Inferior parietal cortex (tissue), 1 donor: ENCODE measurements around the gene PTPRN2.

ENCODE experiments used
- DNase-seq: peaks from one replicate; pipeline ENCODE4 v3.0.0-alpha.2; 2016; ENCODE audit errors: extremely low spot score

PTPRN2 gene

GRCh38 chr7:157890921-157891401, 696.7 kb downstream of the PTPRN2 start:
- no peak for DNase-seq

DNA sequence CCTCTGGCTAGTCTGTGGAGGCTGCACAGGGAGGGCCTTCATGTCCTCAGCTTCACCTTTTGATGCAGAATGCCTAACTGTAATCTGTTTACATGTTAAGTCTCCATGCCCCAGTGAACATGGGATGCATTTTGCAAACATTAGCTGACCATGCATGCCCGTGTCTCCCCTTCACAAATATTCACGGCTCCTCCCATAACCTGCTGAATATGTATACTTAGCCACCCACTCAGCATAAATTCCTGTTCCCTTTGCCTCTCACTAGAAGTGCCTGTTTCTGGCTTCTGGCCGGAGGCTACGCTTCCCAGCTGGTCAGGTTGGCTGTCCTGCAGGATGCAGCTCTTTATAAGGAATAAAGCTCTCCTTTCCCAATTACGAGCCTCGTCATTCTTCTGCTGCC, 698.1 kb downstream of the PTPRN2 start:
- DNase-seq, result no peak

- DNase-seq, result no peak
Observed at GRCh38 chr7:157888579-157888978, 699.0 kb downstream of the PTPRN2 start.

GRCh38 chr7:157887400-157887799, 700.2 kb downstream of the PTPRN2 start:
- DNase-seq, result no peak

DNA sequence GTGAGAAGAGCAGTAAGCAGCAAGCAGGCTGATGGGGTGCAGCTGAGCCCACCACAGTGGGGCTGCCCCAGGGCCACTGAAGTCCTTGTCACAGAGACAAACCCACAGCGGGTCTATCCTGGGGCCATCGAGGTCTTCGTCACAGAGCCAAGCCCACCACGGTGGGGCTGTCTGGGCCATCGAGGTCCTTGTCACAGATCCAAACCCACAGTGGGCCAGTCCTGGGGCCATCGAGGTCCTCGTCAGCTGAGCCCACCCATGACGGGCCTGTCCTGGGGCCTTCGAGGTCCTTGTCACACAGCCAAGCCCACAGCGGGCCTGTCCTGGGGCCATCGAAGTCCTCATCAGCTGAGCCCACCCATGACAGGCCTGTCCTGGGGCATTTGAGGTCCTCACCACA, 700.9 kb downstream of the PTPRN2 start:
- no peak for DNase-seq

- no peak for DNase-seq
Observed at GRCh38 chr7:157886266-157886665, 701.4 kb downstream of the PTPRN2 start.

DNA sequence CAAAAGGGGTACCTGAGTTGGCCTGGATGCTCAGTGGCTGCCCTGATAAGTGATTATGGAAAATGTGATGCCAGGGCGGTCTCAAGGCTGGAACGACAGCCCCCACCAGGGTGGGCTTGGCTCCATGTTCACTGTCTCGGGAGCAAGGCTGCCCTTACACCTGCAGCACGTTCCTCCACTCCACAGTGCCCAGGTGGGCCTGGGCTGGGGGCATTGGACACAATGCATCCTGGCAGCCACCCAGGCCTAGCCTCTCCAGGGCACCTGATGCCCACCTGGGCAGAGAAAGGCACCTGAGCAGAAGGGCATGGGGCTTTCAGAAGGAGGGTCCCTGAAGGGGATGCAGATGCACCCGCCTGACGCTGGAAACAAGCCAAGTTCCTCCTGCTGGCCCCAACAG, 702.5 kb downstream of the PTPRN2 start:
- DNase-seq, result no peak

- DNase-seq, result no peak
Observed at GRCh38 chr7:157884461-157885062, 703.1 kb downstream of the PTPRN2 start.

DNA sequence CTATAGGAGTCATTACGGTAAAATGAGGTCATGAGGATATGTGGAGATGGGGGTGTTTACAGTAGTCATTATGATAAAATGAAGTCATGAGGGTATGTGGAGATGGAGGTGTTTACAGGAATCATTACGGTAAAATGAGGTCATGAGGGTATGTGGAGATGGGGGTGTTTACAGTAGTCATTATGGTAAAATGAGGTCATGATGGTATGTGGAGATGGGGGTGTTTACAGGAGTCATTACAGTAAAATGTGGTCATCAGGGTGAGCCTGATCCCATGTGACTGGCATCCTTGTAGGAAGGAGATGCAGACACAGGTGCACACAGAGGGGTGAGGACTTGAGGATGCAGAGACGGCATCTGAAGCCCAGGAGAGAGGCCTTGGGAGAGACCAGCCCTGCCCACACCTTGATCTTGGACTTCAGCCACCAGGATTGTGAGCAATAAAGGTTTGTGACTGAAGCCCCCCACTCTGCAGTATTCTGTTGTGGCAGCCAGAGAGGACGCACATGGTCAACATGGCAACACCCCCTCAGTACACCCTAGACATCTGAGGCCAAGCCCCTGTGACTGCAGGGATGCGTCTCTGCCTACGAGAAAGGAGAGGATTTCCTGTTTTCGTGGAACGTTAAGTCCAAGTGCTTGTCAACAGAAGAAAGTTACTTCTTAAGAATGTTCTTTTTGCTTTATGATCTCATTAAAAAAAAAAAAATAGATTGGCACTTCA, 706.4 kb downstream of the PTPRN2 start:
- no peak for DNase-seq

DNA sequence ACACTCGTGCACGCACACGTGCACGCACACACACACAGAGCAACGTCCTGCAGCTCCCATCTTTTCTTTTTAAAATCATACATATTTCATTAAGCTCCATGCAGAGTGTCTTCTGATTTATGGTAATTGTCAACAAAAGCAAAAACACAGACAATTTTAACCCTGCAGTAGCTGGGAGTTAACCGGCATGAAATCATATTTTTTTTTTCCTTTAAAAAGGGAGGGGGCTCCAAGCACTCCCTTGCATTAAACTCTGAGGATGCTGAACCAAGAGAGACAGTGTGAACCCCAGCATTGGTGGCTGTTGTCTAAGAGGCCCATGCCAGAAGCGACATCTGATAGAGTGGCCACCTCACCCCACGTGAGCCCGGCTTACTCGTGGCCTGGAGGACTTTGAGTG, 708.2 kb downstream of the PTPRN2 start:
- DNase-seq, result no peak

GRCh38 chr7:157877298-157878090, 710.1 kb downstream of the PTPRN2 start:
- no peak for DNase-seq

DNA sequence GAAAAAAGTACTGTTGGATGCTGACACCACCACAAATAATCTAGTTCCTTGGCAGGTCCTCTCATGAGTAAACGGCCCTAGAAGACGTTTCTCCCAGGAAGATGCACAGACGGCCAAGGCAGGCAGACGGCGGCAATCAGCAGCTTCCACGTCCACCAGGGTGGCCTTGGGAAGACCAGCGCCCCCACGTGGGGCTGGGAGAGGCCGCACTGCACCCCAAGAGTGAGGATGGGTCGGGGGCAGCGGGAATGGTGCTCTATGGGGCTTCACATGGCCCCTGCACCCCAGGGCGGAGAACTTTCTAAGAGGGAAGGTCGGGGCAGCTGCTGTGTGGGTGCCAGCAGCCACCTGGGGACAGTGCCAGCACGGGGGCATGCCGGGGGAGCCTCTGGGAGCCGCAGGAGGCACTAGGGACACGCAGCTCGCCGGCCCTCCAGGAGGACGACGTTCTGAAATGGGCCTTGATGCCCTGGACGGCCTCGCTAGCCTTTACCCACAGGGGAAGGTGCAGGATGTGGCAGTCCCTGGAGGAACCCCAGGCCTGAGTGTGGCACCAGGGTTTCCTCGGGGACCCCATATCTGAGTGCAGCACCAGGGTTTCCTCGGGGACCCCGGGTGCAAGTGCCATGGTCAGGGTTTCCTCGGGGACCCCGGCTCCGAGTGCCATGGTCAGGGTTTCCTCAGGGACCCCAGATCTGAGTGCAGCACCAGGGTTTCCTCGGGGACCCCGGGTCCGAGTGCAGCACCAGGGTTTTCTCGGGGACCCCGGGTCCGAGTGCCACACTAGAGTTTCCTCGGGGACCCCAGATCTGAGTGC, 710.9 kb downstream of the PTPRN2 start:
- no peak for DNase-seq

GRCh38 chr7:157875230-157876179, 712.1 kb downstream of the PTPRN2 start:
- DNase-seq, result no peak

- no peak for DNase-seq
Observed at GRCh38 chr7:157874870-157875229, 712.8 kb downstream of the PTPRN2 start.

DNA sequence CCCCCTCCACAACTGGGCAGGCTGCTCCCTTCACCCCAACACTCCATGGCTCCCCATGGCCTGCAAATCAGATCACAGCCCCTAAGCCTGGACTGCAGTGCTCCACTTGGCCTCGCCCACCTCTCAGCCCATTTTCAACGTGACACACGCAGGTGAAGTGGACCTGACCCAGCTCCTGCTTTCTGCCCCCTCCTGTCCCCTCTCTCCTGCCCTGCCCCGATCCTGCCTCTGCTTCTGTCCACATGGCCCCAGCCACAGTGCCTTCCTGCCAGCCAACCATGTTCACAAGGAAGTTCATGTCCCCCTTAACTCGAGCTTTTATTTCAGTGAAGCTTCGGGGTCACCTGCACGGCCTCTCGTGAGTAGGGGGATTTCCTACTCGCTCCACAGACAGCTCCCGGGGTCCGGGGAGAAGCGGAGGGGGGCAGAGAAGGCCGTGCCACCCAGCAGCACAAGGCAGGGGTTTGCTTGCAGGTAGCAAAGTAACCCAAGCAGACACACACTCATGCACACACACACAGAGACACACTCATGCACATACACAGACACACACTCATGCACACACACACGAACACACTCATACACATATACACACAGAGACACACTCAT, 713.3 kb downstream of the PTPRN2 start:
- DNase-seq, result no peak

GRCh38 chr7:157873664-157874063, 714.0 kb downstream of the PTPRN2 start:
- no peak for DNase-seq

DNA sequence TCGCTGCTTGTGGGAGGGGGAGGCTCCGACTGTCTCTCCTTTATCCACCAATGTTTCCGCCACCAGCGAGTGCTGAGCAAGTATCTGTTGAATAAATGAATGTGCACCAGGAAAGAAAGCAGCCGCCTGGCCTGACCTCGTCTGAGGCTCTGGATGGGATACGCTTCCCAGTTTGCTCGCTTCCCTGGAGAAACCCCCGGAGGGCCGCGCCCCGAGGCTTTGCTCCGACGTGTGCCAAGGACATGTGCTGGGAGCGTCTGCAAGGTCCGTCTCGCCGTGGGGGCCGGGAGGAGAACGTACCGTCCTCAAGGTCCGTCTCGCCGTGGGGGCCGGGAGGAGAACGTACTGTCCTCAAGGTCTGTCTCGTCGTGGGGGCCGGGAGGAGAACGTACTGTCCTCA, 714.4 kb downstream of the PTPRN2 start:
- no peak for DNase-seq

GRCh38 chr7:157872447-157872846, 715.2 kb downstream of the PTPRN2 start:
- DNase-seq, result no peak

DNA sequence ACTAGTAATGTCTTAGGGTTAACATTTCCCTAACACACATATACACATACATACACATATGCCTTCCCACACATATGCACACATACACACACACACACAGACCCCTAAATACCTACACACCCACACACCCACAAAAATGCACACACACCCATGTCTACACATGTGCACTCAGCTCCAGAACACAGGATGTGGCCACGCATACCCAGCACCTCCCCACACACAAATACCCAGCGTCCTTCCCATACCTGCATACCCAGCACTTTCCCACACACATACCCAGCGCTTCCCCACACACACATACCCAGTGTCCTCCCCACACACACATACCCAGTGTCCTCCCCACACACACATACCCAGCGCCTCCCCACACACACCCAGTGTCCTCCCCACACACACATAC, 715.9 kb downstream of the PTPRN2 start:
- DNase-seq, result no peak

DNA sequence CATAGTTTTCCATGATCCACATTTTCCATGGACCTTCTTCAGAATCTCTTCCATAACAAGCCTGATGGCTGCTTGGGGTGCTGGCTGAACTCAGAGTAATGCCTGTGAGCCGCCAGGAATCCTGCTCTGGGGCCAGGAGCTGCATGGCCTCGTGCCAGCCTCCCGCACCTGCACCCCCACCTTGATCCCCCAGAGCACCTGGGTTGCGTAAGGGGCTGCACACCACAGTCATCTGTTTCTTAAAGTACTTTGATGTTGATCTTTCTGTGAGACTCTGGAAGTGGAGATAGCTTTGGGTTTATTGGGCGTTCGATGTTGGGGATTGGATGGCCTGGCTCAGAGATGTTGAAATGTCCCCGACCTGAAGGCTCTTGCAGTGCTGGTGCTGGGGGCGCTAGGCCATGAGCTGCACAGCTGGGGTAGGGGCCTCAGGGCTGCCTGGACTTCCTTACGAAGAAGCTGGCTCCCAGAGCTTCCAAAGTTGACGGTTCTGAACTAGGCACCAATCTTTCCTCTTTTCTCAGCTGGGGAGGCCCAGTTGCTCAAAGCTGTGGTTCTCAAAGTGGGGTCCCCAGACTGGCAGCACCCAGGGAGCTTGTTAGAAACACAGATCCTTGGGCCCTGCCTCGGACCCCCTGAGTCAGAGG, 716.9 kb downstream of the PTPRN2 start:
- DNase-seq, result no peak
